Mammary epithelial cell (primary cell): ENCODE results near the gene MOAP1.

Experiments
- EZH2 ChIP-seq: IDR thresholded peaks from 2 replicates; pipeline ENCODE4 v1.6.1; 2012; ENCODE audit warnings: low read length, inconsistent platforms, borderline replicate concordance
- TF ChIP-seq, protein P1 (sequence below), 2 donors: IDR thresholded peaks in 1 of 2; conservative IDR thresholded peaks in 1 of 2; 2 replicates each; pipeline ENCODE4 v1.5.1; 2011 to 2012; ENCODE audit warnings: inconsistent platforms in 2 of 2, low read length in 2 of 2, mild to moderate bottlenecking in 2 of 2, control low read depth in 1 of 2, low read depth in 1 of 2; ENCODE audit not compliant: insufficient read depth in 1 of 2; ENCODE audit errors: extremely low read depth in 1 of 2

GRCh38 chr14:93230539-93230938 lies 45.8 kb upstream of the MOAP1 start:
- TF ChIP-seq, protein P1, sequence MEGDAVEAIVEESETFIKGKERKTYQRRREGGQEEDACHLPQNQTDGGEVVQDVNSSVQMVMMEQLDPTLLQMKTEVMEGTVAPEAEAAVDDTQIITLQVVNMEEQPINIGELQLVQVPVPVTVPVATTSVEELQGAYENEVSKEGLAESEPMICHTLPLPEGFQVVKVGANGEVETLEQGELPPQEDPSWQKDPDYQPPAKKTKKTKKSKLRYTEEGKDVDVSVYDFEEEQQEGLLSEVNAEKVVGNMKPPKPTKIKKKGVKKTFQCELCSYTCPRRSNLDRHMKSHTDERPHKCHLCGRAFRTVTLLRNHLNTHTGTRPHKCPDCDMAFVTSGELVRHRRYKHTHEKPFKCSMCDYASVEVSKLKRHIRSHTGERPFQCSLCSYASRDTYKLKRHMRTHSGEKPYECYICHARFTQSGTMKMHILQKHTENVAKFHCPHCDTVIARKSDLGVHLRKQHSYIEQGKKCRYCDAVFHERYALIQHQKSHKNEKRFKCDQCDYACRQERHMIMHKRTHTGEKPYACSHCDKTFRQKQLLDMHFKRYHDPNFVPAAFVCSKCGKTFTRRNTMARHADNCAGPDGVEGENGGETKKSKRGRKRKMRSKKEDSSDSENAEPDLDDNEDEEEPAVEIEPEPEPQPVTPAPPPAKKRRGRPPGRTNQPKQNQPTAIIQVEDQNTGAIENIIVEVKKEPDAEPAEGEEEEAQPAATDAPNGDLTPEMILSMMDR (conservative IDR thresholded peaks at IDR 0.05 in 1 of 2, IDR thresholded peaks at IDR 0.05 in 1 of 2; ENCODE audit: extremely low read depth in 1 of 2, insufficient read depth in 1 of 2, low read depth in 1 of 2, low read length in 2 of 2): no peak
- TF ChIP-seq EZH2: no peak
